ENCODE measurements around the gene CYP46A1. TPM values are rescaled to one million over a fixed set of nuclear protein-coding genes. Genes with fewer than 3 reads are reported as not detected.

Gene CYP46A1
- total RNA-seq, 4 donors from 2014 or later = 0.26 to 6.4 (median 1.7) TPM

GRCh38 chr14:99643343-99643742 lies 40.8 kb upstream of the CYP46A1 start:
- Histone ChIP-seq H3K9me3 (no peaks in the 10 kb centered on the region), H3K27me3 (no peaks in the 10 kb centered on the region)
- no peak for TF ChIP-seq CTCF (IDR thresholded peaks at IDR 0.05)
- TF ChIP-seq POLR2A (IDR thresholded peaks at IDR 0.05) = no peak

GRCh38 chr14:99644035-99644587 lies 40.0 kb upstream of the CYP46A1 start:
- DNase-seq = no peak
- Histone ChIP-seq H3K9me3 (no peaks in the 10 kb centered on the region), H3K27ac (no peak overlapping the region), H3K4me1 (peaks cover 0 to 4% of the 10 kb centered on the region in 2 donors), H3K36me3 (no peaks in the 10 kb centered on the region), H3K4me3 (no peak overlapping the region), H3K27me3 (no peaks in the 10 kb centered on the region)
- no peak for TF ChIP-seq POLR2A (IDR thresholded peaks at IDR 0.05)
- intact Hi-C loops (cut with DNase I; ENCODE audit: low total_unique reads) = no loop called here

More at GRCh38 chr14:99643343-99643742, 40.8 kb upstream of the CYP46A1 start:
- intact Hi-C loops (cut with DNase I; ENCODE audit: low total_unique reads) = no loop called here
- no peak for DNase-seq
- Histone ChIP-seq H3K4me1 (peaks cover 0 to 4% of the 10 kb centered on the region in 2 donors), H3K4me3 (no peak overlapping the region), H3K27ac (no peak overlapping the region), H3K36me3 (no peaks in the 10 kb centered on the region)

- Histone ChIP-seq H3K4me3 (peak within 1 kb of the TSS; percentile 5 to 49), H3K9me3 (no peaks in the 10 kb centered on the region), H3K4me1 (peaks cover 0 to 4% of the 10 kb centered on the region in 2 donors), H3K27ac (peak within 1 kb of the TSS in 1 of 2 donors; percentile 59), H3K27me3 (no peaks in the 10 kb centered on the region), H3K36me3 (no peaks in the 10 kb centered on the region)
- peak in 1 of 2 donors; percentile 40 for DNase-seq
- TF ChIP-seq CTCF (IDR thresholded peaks at IDR 0.05) (peak in 1 of 4 experiments; percentile 9), POLR2A (IDR thresholded peaks at IDR 0.05) (no peak)
- intact Hi-C loops (cut with DNase I; ENCODE audit: low total_unique reads) = no loop called here
Measured at GRCh38 chr14:99644723-99645544, 39.2 kb upstream of the CYP46A1 start, which contains the start of gene HHIPL1. HHIPL1 (plus strand) TSS chr14:99645129; CDS start chr14:99645208, 79 bp downstream.

- H3K4me3 ChIP-seq = peak overlapping the region; percentile 5 to 49
- TF ChIP-seq POLR2A (IDR thresholded peaks at IDR 0.05) = no peak
- TF ChIP-seq CTCF (IDR thresholded peaks at IDR 0.05) = no peak
- no peaks in the 10 kb centered on the region for H3K36me3 ChIP-seq
- H3K27me3 ChIP-seq = no peaks in the 10 kb centered on the region
- no peaks in the 10 kb centered on the region for H3K9me3 ChIP-seq
- peaks cover 0 to 4% of the 10 kb centered on the region in 2 donors for H3K4me1 ChIP-seq
- H3K27ac ChIP-seq = peak overlapping the region in 1 of 2 donors; percentile 59
- no peak for DNase-seq
- intact Hi-C loops (cut with DNase I; ENCODE audit: low total_unique reads) = no loop called here
Measured at GRCh38 chr14:99645545-99646505, 38.3 kb upstream of the CYP46A1 start.

- DNase-seq = no peak
- H3K27me3 ChIP-seq = no peaks in the 10 kb centered on the region
- no peak overlapping the region for H3K4me3 ChIP-seq
- no peaks in the 10 kb centered on the region for H3K9me3 ChIP-seq
- peaks cover 0 to 4% of the 10 kb centered on the region in 2 donors for H3K4me1 ChIP-seq
- H3K36me3 ChIP-seq = no peaks in the 10 kb centered on the region
- intact Hi-C loops (cut with DNase I; ENCODE audit: low total_unique reads) = no loop called here
- TF ChIP-seq CTCF (IDR thresholded peaks at IDR 0.05) = no peak
- no peak for TF ChIP-seq POLR2A (IDR thresholded peaks at IDR 0.05)
- no peak overlapping the region for H3K27ac ChIP-seq
Measured at GRCh38 chr14:99647411-99647810, 36.7 kb upstream of the CYP46A1 start.

Measured in uterus (tissue), 4 donors.